Esophagus squamous epithelium (tissue), 4 donors: ENCODE results near the gene LSM6.

Source experiments
- POLR2A ChIP-seq, 4 donors: fragments of 450-650 bp; IDR thresholded peaks; one replicate each; pipeline ENCODE4 v1.6.1; 2017; ENCODE audit warnings: antibody characterized with exemption in 4 of 4, mild to moderate bottlenecking in 4 of 4, moderate library complexity in 3 of 4
- TF ChIP-seq, protein P1 (sequence below), 6 experiments: fragments of 450-650 bp in 4 of 6; fragments of 200-600 bp in 2 of 6; sonication (generic) in 2 of 6; IDR thresholded peaks; one replicate each; pipeline ENCODE4 v1.5.1; 2016 to 2019; ENCODE audit warnings: antibody characterized with exemption in 6 of 6, mild to moderate bottlenecking in 4 of 6, moderate library complexity in 4 of 6

DNA sequence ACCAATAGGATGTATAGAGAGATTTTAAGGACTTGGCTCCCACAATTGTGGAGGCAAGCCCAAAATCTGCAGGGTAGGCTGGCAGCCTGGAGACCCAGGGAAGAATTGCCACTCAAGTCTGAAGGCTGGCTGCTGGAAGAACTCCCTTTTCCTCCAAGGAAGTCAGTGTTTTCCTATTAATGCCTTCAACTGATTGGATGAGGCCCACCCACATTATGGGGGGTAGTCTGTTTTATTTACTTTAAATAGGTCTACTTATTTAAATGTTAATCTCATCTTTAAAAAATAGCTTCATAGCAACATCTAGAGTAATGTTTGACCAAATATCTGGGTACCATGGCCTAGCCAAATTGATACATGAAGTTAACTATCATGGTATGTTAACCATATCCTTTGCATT is 18.7 kb downstream of the LSM6 start:
- TF ChIP-seq, protein P1, sequence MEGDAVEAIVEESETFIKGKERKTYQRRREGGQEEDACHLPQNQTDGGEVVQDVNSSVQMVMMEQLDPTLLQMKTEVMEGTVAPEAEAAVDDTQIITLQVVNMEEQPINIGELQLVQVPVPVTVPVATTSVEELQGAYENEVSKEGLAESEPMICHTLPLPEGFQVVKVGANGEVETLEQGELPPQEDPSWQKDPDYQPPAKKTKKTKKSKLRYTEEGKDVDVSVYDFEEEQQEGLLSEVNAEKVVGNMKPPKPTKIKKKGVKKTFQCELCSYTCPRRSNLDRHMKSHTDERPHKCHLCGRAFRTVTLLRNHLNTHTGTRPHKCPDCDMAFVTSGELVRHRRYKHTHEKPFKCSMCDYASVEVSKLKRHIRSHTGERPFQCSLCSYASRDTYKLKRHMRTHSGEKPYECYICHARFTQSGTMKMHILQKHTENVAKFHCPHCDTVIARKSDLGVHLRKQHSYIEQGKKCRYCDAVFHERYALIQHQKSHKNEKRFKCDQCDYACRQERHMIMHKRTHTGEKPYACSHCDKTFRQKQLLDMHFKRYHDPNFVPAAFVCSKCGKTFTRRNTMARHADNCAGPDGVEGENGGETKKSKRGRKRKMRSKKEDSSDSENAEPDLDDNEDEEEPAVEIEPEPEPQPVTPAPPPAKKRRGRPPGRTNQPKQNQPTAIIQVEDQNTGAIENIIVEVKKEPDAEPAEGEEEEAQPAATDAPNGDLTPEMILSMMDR (IDR thresholded peaks at IDR 0.05): no peak
- TF ChIP-seq POLR2A (IDR thresholded peaks at IDR 0.05): no peak
